ENCODE results near the gene IFFO2. TPM values are rescaled to one million over a fixed set of nuclear protein-coding genes. Genes with fewer than 3 reads are reported as not detected.

Gene IFFO2
- total RNA-seq, 1 experiment from 2014 or later, result 15.3 TPM

GRCh38 chr1:18989176-18989799 is 32.8 kb upstream of the IFFO2 start:
- 0 out of 2 replicates have a peak, but pooled peaks cover 2% of the 10 kb centered on the region for H3K9me3 ChIP-seq (replicated peaks)
- no peak overlapping the region for H3K27ac ChIP-seq

GRCh38 chr1:18981242-18981641 is 24.8 kb upstream of the IFFO2 start:
- DNase-seq (ENCODE audit: low read depth in 1 of 2, low spot score in 2 of 2), result no peak
- no peaks in the 10 kb centered on the region for H3K36me3 ChIP-seq
- H3K9me3 ChIP-seq (replicated peaks), result peaks cover 7% of the 10 kb centered on the region; the same call in 1 of the 2 replicates
- no peak overlapping the region for H3K27ac ChIP-seq
- no peaks in the 10 kb centered on the region for H3K27me3 ChIP-seq (replicated peaks)
- H3K4me3 ChIP-seq, result no peak overlapping the region
- H3K4me1 ChIP-seq (replicated peaks), result no peaks in the 10 kb centered on the region

More at GRCh38 chr1:18989176-18989799, 32.8 kb upstream of the IFFO2 start:
- no peaks in the 10 kb centered on the region for H3K36me3 ChIP-seq
- DNase-seq (ENCODE audit: low read depth in 1 of 2, low spot score in 2 of 2), result no peak
- H3K27me3 ChIP-seq (replicated peaks), result no peaks in the 10 kb centered on the region
- no peak overlapping the region for H3K4me3 ChIP-seq
- H3K4me1 ChIP-seq (replicated peaks), result no peaks in the 10 kb centered on the region

GRCh38 chr1:18978706-18979105 is 22.2 kb upstream of the IFFO2 start:
- Histone ChIP-seq H3K9me3 (replicated peaks) (peaks cover 7% of the 10 kb centered on the region; the same call in 1 of the 2 replicates), H3K27ac (no peak overlapping the region), H3K36me3 (no peaks in the 10 kb centered on the region), H3K4me3 (no peak overlapping the region), H3K27me3 (replicated peaks) (no peaks in the 10 kb centered on the region), H3K4me1 (replicated peaks) (no peaks in the 10 kb centered on the region)
- no peak for DNase-seq (ENCODE audit: low read depth in 1 of 2, low spot score in 2 of 2)

- H3K4me1 ChIP-seq (replicated peaks), result no peaks in the 10 kb centered on the region; the same call in 1 of the 2 replicates
Measured at GRCh38 chr1:18977428-18977827, 21.0 kb upstream of the IFFO2 start.

GRCh38 chr1:18976096-18976495 is 19.6 kb upstream of the IFFO2 start:
- Histone ChIP-seq H3K27ac (no peak overlapping the region), H3K36me3 (no peaks in the 10 kb centered on the region), H3K4me3 (no peak overlapping the region), H3K27me3 (replicated peaks) (no peaks in the 10 kb centered on the region), H3K4me1 (replicated peaks) (no peaks in the 10 kb centered on the region; the same call in 1 of the 2 replicates), H3K9me3 (replicated peaks) (peaks cover 3% of the 10 kb centered on the region; the same call in 1 of the 2 replicates)
- DNase-seq (ENCODE audit: low read depth in 1 of 2, low spot score in 2 of 2), result no peak

More at GRCh38 chr1:18977428-18977827, 21.0 kb upstream of the IFFO2 start:
- Histone ChIP-seq H3K4me3 (no peak overlapping the region), H3K36me3 (no peaks in the 10 kb centered on the region), H3K27ac (no peak overlapping the region), H3K9me3 (replicated peaks) (peaks cover 7% of the 10 kb centered on the region; the same call in 1 of the 2 replicates), H3K27me3 (replicated peaks) (no peaks in the 10 kb centered on the region)
- DNase-seq (ENCODE audit: low read depth in 1 of 2, low spot score in 2 of 2), result no peak

- DNase-seq (ENCODE audit: low read depth in 1 of 2, low spot score in 2 of 2), result no peak
- Histone ChIP-seq H3K9me3 (replicated peaks) (no peaks in the 10 kb centered on the region), H3K4me1 (replicated peaks) (no peaks in the 10 kb centered on the region; the same call in 1 of the 2 replicates), H3K27ac (no peak overlapping the region), H3K36me3 (no peaks in the 10 kb centered on the region), H3K27me3 (replicated peaks) (no peaks in the 10 kb centered on the region), H3K4me3 (no peak overlapping the region)
Measured at GRCh38 chr1:18974606-18975005, 18.1 kb upstream of the IFFO2 start.

GRCh38 chr1:18974005-18974404 is 17.5 kb upstream of the IFFO2 start:
- H3K27me3 ChIP-seq (replicated peaks), result no peaks in the 10 kb centered on the region
- DNase-seq (ENCODE audit: low read depth in 1 of 2, low spot score in 2 of 2), result no peak
- no peak overlapping the region for H3K27ac ChIP-seq
- H3K4me1 ChIP-seq (replicated peaks), result no peaks in the 10 kb centered on the region; the same call in 1 of the 2 replicates
- H3K36me3 ChIP-seq, result no peaks in the 10 kb centered on the region
- H3K4me3 ChIP-seq, result no peak overlapping the region
- H3K9me3 ChIP-seq (replicated peaks), result no peaks in the 10 kb centered on the region

GRCh38 chr1:18973446-18973955 is 17.0 kb upstream of the IFFO2 start:
- Histone ChIP-seq H3K27ac (no peak overlapping the region), H3K36me3 (no peaks in the 10 kb centered on the region), H3K4me3 (no peak overlapping the region), H3K9me3 (replicated peaks) (no peaks in the 10 kb centered on the region), H3K4me1 (replicated peaks) (no peaks in the 10 kb centered on the region; the same call in 1 of the 2 replicates), H3K27me3 (replicated peaks) (no peaks in the 10 kb centered on the region)
- DNase-seq (ENCODE audit: low read depth in 1 of 2, low spot score in 2 of 2), result no peak

GRCh38 chr1:18972991-18973390 is 16.5 kb upstream of the IFFO2 start:
- H3K27ac ChIP-seq, result no peak overlapping the region
- H3K27me3 ChIP-seq (replicated peaks), result no peaks in the 10 kb centered on the region
- H3K4me3 ChIP-seq, result no peak overlapping the region
- no peaks in the 10 kb centered on the region; the same call in 1 of the 2 replicates for H3K4me1 ChIP-seq (replicated peaks)
- H3K9me3 ChIP-seq (replicated peaks), result no peaks in the 10 kb centered on the region
- H3K36me3 ChIP-seq, result no peaks in the 10 kb centered on the region
- no peak for DNase-seq (ENCODE audit: low read depth in 1 of 2, low spot score in 2 of 2)

- Histone ChIP-seq H3K4me1 (replicated peaks) (no peaks in the 10 kb centered on the region; the same call in 1 of the 2 replicates), H3K27me3 (replicated peaks) (no peaks in the 10 kb centered on the region), H3K4me3 (no peak overlapping the region), H3K9me3 (replicated peaks) (no peaks in the 10 kb centered on the region), H3K36me3 (no peaks in the 10 kb centered on the region), H3K27ac (no peak overlapping the region)
- peak in 1 of 2 experiments; percentile 19 for DNase-seq (ENCODE audit: low read depth in 1 of 2, low spot score in 2 of 2)
Measured at GRCh38 chr1:18972531-18972930, 16.1 kb upstream of the IFFO2 start.

- no peak overlapping the region for H3K27ac ChIP-seq
- H3K36me3 ChIP-seq, result no peaks in the 10 kb centered on the region
- no peaks in the 10 kb centered on the region for H3K9me3 ChIP-seq (replicated peaks)
- H3K4me3 ChIP-seq, result no peak overlapping the region
- no peak for DNase-seq (ENCODE audit: low read depth in 1 of 2, low spot score in 2 of 2)
- H3K4me1 ChIP-seq (replicated peaks), result peaks cover 6% of the 10 kb centered on the region
- no peaks in the 10 kb centered on the region for H3K27me3 ChIP-seq (replicated peaks)
Measured at GRCh38 chr1:18970762-18971161, 14.3 kb upstream of the IFFO2 start.

- DNase-seq (ENCODE audit: low read depth in 1 of 2, low spot score in 2 of 2), result no peak
- Histone ChIP-seq H3K27me3 (replicated peaks) (no peaks in the 10 kb centered on the region), H3K27ac (no peak overlapping the region), H3K36me3 (no peaks in the 10 kb centered on the region), H3K9me3 (replicated peaks) (no peaks in the 10 kb centered on the region), H3K4me3 (no peak overlapping the region), H3K4me1 (replicated peaks) (peaks cover 10% of the 10 kb centered on the region)
Measured at GRCh38 chr1:18970358-18970757, 13.9 kb upstream of the IFFO2 start.

- no peak overlapping the region for H3K27ac ChIP-seq
- no peaks in the 10 kb centered on the region for H3K9me3 ChIP-seq (replicated peaks)
- H3K4me3 ChIP-seq, result no peak overlapping the region
- DNase-seq (ENCODE audit: low read depth in 1 of 2, low spot score in 2 of 2), result no peak
- peaks cover 15% of the 10 kb centered on the region for H3K4me1 ChIP-seq (replicated peaks)
- no peaks in the 10 kb centered on the region for H3K36me3 ChIP-seq
- H3K27me3 ChIP-seq (replicated peaks), result no peaks in the 10 kb centered on the region
Measured at GRCh38 chr1:18967066-18967690, 10.7 kb upstream of the IFFO2 start.
